Endothelial cell of umbilical vein (primary cell): ENCODE results near the gene PPP1R13B. TPM values are rescaled to one million over a fixed set of nuclear protein-coding genes. Genes with fewer than 3 reads are reported as not detected.

Experiments used
- BruUV-seq: library from RNA; stranded (reverse); fragments of 400-500 nt; replicated peaks from 2 replicates; lab custom pipeline; 2021; lab: Mats Ljungman, UMichigan
- CTCF ChIA-PET: fragments of 300-600, 350-600 bp; sonication (Branson Sonifier 250); formaldehyde crosslinking; loops from one replicate; lab custom pipeline; 2021; ENCODE audit warnings: antibody characterized with exemption, inconsistent platforms; lab: Charles Lee
- POLR2A ChIA-PET: fragments of 300-600, 350-600 bp; sonication (Branson Sonifier 250); formaldehyde crosslinking; loops from one replicate; lab custom pipeline; 2021; ENCODE audit warnings: antibody characterized with exemption, inconsistent platforms; lab: Charles Lee
- DNase-seq: peaks from one replicate; pipeline ENCODE4 v3.0.0-alpha.2; 2011; ENCODE audit warnings: low read depth, low spot score
- FAIRE-seq: peaks from 2 replicates; lab custom pipeline; 2011; peaks lifted over from hg19 to GRCh38; lab: Jason Lieb, UNC
- H2AFZ ChIP-seq: 2 replicates; pipeline ENCODE4 v1.6.0; 2012; ENCODE audit warnings: low read depth, low read length, control low read depth, inconsistent platforms
- H3K27ac ChIP-seq: 2 replicates; pipeline ENCODE4 v1.5.1; 2011; ENCODE audit warnings: low read depth, mild to moderate bottlenecking, control low read depth, low read length, moderate library complexity; ENCODE audit not compliant: insufficient read depth
- H3K27me3 ChIP-seq, 2 experiments: 2 replicates each; pipeline versions ENCODE4 v1.6.0 to v1.6.1; 2011; ENCODE audit warnings: low read length in 2 of 2, mixed read lengths in 1 of 2; ENCODE audit not compliant: control insufficient read depth in 2 of 2, insufficient read depth in 2 of 2
- H3K36me3 ChIP-seq, 2 experiments: 2 replicates in 1 of 2; 3 replicates in 1 of 2; pipeline ENCODE4 v1.5.1; 2011; ENCODE audit warnings: low read length in 2 of 2, mild to moderate bottlenecking in 1 of 2, moderate library complexity in 1 of 2; ENCODE audit not compliant: control insufficient read depth in 2 of 2, insufficient read depth in 2 of 2; ENCODE audit errors: extremely low read depth in 1 of 2
- H3K4me1 ChIP-seq: 3 replicates; pipeline ENCODE4 v1.5.1; 2011; ENCODE audit warnings: mild to moderate bottlenecking, low read length; ENCODE audit not compliant: control insufficient read depth, insufficient read depth; ENCODE audit errors: extremely low read depth
- H3K4me2 ChIP-seq: 2 replicates; pipeline ENCODE4 v1.6.1; 2011; ENCODE audit warnings: low read length, control low read depth, mixed read lengths; ENCODE audit not compliant: insufficient read depth
- H3K4me3 ChIP-seq, 3 experiments: fragments of 200-600 bp in 1 of 3; sonication (generic), shearing (Covaris generic) in 1 of 3; replicated peaks in 1 of 3; 2 replicates each; pipeline ENCODE4 v1.5.1; 2011 to 2016; ENCODE audit warnings: control low read depth in 3 of 3, low read length in 3 of 3, mild to moderate bottlenecking in 2 of 3, inconsistent platforms in 1 of 3, low read depth in 1 of 3, moderate library complexity in 1 of 3; ENCODE audit not compliant: insufficient read depth in 1 of 3
- H3K79me2 ChIP-seq: 2 replicates; pipeline ENCODE4 v1.6.0; 2012; ENCODE audit warnings: low read length, inconsistent platforms; ENCODE audit not compliant: control insufficient read depth, insufficient read depth
- H3K9ac ChIP-seq: replicated peaks from 2 replicates; pipeline ENCODE3; 2011; ENCODE audit warnings: low read length, control low read depth; ENCODE audit not compliant: insufficient read depth; ENCODE audit errors: extremely low read depth
- H3K9me1 ChIP-seq: replicated peaks from 3 replicates; pipeline ENCODE4 v1.6.0; 2011; ENCODE audit warnings: mild to moderate bottlenecking, low read length; ENCODE audit not compliant: control insufficient read depth, insufficient read depth; ENCODE audit errors: extremely low read depth
- H3K9me3 ChIP-seq: replicated peaks from 2 replicates; pipeline ENCODE4 v1.5.1; 2012; ENCODE audit warnings: low read length, inconsistent platforms; ENCODE audit not compliant: control insufficient read depth, insufficient read depth
- H4K20me1 ChIP-seq: replicated peaks from 2 replicates; pipeline ENCODE3; 2011; ENCODE audit warnings: mild to moderate bottlenecking, low read length; ENCODE audit not compliant: control insufficient read depth, insufficient read depth; ENCODE audit errors: extremely low read depth
- EZH2 ChIP-seq: IDR thresholded peaks from 2 replicates; pipeline ENCODE4 v1.6.1; 2012; ENCODE audit warnings: borderline replicate concordance, low read depth, mild to moderate bottlenecking, moderate library complexity, low read length, inconsistent platforms; ENCODE audit not compliant: severe bottlenecking
- FOS ChIP-seq: IDR thresholded peaks from 2 replicates; pipeline ENCODE4 v1.6.1; 2011; ENCODE audit warnings: mild to moderate bottlenecking, low read length, moderate library complexity, borderline replicate concordance; ENCODE audit not compliant: insufficient read depth
- GATA2 ChIP-seq: IDR thresholded peaks from 2 replicates; pipeline ENCODE4 v1.7.0; 2011; ENCODE audit warnings: low read depth, mild to moderate bottlenecking, moderate library complexity, mixed read lengths, low read length; ENCODE audit not compliant: insufficient read length, insufficient read depth
- JUN ChIP-seq: IDR thresholded peaks from 2 replicates; pipeline ENCODE4 v1.6.1; 2011; ENCODE audit warnings: borderline replicate concordance, low read depth; ENCODE audit not compliant: insufficient read length, insufficient read depth
- MYC ChIP-seq: IDR thresholded peaks from one replicate; pipeline ENCODE4 v1.6.1; 2011; ENCODE audit warnings: mild to moderate bottlenecking, low read depth, low read length
- POLR2A ChIP-seq: IDR thresholded peaks from 2 replicates; pipeline ENCODE4 v1.6.1; 2012; ENCODE audit warnings: low read depth, mild to moderate bottlenecking, control low read depth, low read length
- POLR2AphosphoS5 ChIP-seq: IDR thresholded peaks from 2 replicates; pipeline ENCODE4 v1.6.1; 2012; ENCODE audit warnings: low read depth, mild to moderate bottlenecking, control low read depth, low read length, moderate library complexity; ENCODE audit not compliant: insufficient read depth
- dilution Hi-C: fragments of 300-500 bp; cut with MboI; formaldehyde crosslinking; loops from one replicate; pipeline ENCODE4 v1.15.0; 2019; ENCODE audit warnings: low sequenced_read_pairs; ENCODE audit not compliant: extremely low pct_ligation_motif_present
- intact Hi-C: fragments of 100-400 bp; cut with micrococcal nuclease; formaldehyde crosslinking; loops from one replicate; pipeline ENCODE4 v1.10.0; 2022
- polyA plus RNA-seq, 4 experiments: library from polyadenylated mRNA; depleted of rRNA in 3 of 4; stranded (reverse) in 3 of 4; unstranded in 1 of 4; fragments of >200 nt; gene quantifications; 2 replicates each; pipeline versions ENCODE4 v1.2.1 to v1.2.3, GENCODE V29; 2011 to 2012; ENCODE audit warnings: missing spikeins in 1 of 4
- total RNA-seq: library from RNA; stranded (reverse); gene quantifications from 2 replicates; pipeline ENCODE4 v1.2.3, GENCODE V29; 2021
- TF ChIP-seq, protein P1 (sequence below): IDR thresholded peaks from 2 replicates; pipeline ENCODE4 v1.6.1; 2011; ENCODE audit not compliant: insufficient read depth, insufficient read length
- TF ChIP-seq, protein P2 (sequence below), 2 donors: IDR thresholded peaks; 1 replicate in 1 of 2; 2 replicates in 1 of 2; pipeline ENCODE4 v1.5.1; 2011; ENCODE audit warnings: low read length in 2 of 2, mild to moderate bottlenecking in 2 of 2, moderate library complexity in 2 of 2, control low read depth in 1 of 2, inconsistent platforms in 1 of 2, low read depth in 1 of 2; ENCODE audit not compliant: insufficient read depth in 1 of 2; ENCODE audit errors: extremely low read depth in 1 of 2

Gene PPP1R13B
- total and polyA plus RNA-seq, 2 donors (not counting 3 experiments of a cell fraction or from before 2014, with no cell fraction given) = 10.0 to 30.0 TPM

DNA sequence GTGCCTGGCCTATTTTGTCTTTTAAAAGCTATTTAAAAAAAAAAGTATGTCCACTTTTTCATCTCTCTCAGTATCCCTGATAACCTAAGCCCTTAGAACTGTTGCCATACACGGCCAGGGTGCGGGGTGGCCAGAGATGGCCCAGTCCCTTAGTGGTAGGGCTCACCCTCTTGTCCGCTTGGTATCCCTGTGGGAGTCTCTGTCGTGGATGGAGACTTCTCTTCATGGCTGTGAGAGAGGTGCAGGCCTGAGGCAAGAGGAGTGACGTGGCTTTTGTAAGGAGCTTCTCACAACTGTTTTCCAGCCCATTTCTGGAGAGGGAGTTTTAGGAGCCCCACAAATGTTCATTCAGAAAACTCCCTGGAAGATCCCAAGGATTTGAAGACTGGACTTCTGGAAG, 158.9 kb downstream of the PPP1R13B start:
- Histone ChIP-seq H4K20me1 (peaks cover 3% of the 10 kb centered on the region), H3K4me3 (no peak overlapping the region), H3K9me3 (no peaks in the 10 kb centered on the region), H3K27ac (no peak overlapping the region), H3K4me2 (no peak overlapping the region), H3K4me1 (no peaks in the 10 kb centered on the region), H3K27me3 (no peaks in the 10 kb centered on the region), H3K79me2 (peaks cover 12% of the 10 kb centered on the region), H3K9me1 (no peaks in the 10 kb centered on the region), H3K36me3 (peaks cover 15 to 28% of the 10 kb centered on the region in 2 experiments), H3K9ac (no peak overlapping the region), H2AFZ (no peak overlapping the region)
- TF ChIP-seq GATA2 (no peak), JUN (no peak), POLR2A (no peak), MYC (no peak), POLR2AphosphoS5 (no peak), EZH2 (no peak), FOS (no peak)
- TF ChIP-seq, protein P1, sequence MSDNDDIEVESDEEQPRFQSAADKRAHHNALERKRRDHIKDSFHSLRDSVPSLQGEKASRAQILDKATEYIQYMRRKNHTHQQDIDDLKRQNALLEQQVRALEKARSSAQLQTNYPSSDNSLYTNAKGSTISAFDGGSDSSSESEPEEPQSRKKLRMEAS = no peak
- TF ChIP-seq, protein P2, sequence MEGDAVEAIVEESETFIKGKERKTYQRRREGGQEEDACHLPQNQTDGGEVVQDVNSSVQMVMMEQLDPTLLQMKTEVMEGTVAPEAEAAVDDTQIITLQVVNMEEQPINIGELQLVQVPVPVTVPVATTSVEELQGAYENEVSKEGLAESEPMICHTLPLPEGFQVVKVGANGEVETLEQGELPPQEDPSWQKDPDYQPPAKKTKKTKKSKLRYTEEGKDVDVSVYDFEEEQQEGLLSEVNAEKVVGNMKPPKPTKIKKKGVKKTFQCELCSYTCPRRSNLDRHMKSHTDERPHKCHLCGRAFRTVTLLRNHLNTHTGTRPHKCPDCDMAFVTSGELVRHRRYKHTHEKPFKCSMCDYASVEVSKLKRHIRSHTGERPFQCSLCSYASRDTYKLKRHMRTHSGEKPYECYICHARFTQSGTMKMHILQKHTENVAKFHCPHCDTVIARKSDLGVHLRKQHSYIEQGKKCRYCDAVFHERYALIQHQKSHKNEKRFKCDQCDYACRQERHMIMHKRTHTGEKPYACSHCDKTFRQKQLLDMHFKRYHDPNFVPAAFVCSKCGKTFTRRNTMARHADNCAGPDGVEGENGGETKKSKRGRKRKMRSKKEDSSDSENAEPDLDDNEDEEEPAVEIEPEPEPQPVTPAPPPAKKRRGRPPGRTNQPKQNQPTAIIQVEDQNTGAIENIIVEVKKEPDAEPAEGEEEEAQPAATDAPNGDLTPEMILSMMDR (IDR thresholded peaks at IDR 0.05; ENCODE audit: extremely low read depth in 1 of 2, insufficient read depth in 1 of 2, low read depth in 1 of 2, low read length in 2 of 2) = no peak
- FAIRE-seq (no peak), DNase-seq (no peak)
- no TSS peak for BruUV-seq
- intact Hi-C loops = no loop called here
- ChIA-PET POLR2A (no interaction called here), CTCF (interaction anchor here (2.6 kb wide), 1 partner anchor 9 kb away, joined by 12 read pairs; no protein-coding TSS in a partner anchor)
- dilution Hi-C loops = no loop called here
